GM21723 (cell line): ENCODE measurements around the gene SESN1.
"Not testable (repeated sequence)": the region's sequence is repeated elsewhere in the genome, so short reads cannot be mapped to it uniquely, and the experiment has no call there.

Experiments used
- ATAC-seq: cut with Tn5 transposase; IDR thresholded peaks from one replicate; pipeline ENCODE4 v1.9.1; 2021; ENCODE audit warnings: mild to moderate bottlenecking, moderate library complexity; ENCODE audit not compliant: unreplicated experiment

The SESN1 gene

DNA sequence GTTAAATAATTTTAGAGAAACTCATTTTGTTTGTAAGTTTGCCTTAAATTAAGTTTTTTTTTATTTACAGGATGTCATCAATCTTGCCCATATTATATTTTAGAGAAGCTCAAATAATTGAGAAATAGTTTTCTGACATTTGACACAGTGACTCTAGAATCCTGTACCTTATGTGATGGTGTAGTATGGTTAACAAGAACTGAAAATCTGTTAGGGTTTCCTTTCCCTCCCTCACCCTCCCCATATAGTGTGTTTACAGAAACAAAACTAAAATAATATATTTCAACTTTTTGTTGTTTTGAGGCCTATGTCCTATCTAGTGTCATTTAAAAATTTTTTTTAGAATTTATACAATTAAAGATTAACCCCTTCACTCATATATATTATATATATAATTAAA, 91.8 kb downstream of the SESN1 start:
- ATAC-seq, result no peak

DNA sequence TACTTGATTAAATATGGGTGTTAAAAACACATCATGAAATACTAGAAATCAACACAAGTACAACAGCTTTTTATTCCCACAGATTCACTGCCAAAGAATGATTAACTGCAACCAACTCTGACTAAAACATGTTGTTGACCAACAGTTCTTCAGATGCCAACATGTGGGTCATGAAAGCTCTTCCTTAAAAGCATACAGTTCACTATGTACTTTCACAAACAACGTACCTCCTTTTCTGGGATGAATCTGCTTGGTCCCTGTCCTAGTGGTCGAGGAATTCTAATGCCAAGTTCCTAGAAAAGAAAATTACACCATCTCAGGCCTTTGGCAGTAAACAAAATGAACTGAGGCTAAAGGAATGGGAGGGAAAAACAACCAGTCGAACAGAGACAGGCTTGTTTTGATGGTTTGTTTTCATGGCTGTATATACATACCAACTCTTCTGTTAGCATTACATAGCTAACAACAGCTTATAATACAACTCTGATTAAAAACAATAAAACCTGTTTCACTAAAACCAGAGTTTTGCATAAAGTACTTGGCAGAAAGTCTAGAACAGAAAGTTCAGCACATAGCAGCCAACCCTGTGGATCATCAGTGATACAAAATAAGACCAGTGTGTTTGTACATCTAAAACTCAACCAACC, 92.5 kb downstream of the SESN1 start:
- ATAC-seq, result no peak

DNA sequence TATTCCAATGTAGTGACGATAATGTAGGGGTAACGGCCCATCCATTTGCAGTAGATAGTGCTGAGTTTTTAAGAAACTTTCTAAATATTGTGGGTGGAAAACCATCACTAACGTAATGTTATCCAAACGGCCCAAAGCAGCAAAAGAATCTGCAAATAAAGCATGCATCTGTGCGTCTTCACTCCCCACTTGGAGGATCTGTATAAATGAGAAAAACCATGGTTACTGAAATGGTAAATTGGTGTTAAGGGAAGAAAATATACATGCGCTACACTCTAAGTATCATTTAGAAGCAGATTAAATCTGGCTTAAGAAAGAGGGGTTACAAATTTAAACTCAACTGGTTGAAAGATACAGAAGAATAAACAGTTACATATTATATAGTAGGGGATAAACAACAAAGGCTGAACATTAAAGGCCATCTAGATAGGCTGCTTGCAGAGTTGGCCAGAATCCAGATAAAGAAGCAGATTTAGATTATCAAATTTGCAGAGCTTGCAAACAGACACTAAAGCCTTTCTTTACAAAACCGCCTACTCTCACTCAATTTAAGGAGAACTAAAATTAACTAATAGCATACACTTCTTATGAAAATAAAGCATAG, 93.3 kb downstream of the SESN1 start:
- ATAC-seq, result no peak

DNA sequence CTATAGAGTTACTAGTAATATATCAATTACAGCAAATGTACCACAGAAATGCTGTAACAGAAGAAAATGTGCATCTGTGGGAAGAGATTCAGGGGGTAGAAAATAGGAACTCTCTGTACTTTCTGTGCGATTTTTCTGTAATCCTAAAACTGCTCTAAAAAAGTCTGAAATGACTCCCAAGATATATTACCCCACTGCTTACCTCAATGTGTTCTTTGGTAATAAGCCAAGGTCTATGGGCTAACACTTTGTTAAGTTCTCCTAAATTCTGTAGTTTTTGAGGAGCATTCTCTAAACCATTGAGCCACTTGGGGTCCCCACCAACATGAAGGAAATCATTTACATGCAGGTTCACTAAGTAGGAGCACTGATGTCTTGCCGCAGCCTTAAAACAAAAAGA, 94.4 kb downstream of the SESN1 start:
- ATAC-seq, result no peak

DNA sequence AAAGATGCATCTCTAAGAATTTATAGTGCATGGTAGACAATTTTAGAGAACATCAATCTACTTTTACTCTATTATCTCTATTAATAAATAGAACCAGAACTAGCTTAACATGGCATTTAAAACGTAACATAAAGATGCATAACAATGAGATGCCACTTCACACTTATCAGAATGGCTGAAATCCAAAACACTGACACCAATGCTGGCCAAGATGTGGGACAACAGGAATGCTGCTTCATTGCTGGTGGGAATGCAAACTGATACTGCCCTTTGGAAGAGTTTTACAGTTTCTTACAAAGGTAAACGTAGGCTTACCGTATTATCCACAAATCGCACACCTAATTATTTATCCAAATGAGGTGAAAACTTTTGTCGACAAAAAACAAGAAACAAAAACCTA, 95.2 kb downstream of the SESN1 start:
- ATAC-seq, result no peak

DNA sequence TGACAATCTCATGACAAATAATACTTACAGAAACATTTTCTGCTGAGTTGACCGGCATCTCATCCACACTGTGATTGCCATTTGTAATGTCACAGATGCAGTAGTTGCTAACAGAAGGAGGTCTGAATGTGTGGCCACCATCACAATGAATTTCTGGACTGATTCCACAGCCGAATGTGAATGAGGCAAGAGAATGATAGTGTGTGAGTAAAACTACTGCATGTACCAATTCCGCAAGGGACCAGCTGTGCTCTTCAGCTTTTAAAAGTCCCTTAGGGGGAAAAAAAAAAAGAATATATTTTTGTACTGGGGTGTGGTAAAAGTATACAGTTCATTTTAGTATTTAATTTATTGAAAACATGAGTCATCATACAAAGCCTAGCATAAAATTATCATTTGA, 96.2 kb downstream of the SESN1 start:
- ATAC-seq, result no peak

DNA sequence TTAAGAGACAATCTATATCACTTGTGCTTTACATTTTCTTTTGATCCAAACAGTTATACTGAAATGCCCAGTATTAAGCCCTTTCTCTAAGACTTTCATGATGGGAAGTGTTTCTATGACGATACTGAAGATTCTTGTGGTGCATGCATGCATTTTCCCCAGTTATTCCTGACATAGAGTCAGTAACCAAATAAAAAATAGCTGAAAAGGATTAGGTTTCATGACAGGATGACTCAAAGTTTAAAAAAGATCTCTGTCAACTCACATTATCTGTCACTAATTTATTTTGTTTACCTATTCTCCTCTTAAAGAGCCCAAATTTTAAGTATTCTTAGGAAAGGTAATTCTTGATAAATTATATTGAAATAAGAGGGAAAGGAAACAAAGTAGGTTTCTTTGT, 98.4 kb downstream of the SESN1 start:
- no peak for ATAC-seq

DNA sequence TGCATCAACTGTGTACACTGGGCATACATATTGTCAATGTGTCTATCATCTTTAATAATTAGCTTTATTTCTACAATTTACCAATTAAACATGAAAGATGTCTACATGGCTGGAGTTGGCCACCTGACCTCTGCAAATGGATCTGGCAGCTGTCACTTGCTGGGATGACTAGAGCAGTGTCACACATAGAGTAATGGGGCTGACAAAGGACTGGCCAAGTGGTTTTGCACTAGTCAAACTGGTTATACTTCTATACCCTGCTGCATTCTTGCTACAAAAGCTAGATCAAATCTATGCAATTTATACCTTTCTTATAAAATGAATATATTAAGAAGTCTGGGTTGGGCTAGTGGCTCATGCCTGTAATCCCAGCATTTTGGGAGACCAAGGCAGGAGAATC, 99.3 kb downstream of the SESN1 start:
- ATAC-seq, result no peak

DNA sequence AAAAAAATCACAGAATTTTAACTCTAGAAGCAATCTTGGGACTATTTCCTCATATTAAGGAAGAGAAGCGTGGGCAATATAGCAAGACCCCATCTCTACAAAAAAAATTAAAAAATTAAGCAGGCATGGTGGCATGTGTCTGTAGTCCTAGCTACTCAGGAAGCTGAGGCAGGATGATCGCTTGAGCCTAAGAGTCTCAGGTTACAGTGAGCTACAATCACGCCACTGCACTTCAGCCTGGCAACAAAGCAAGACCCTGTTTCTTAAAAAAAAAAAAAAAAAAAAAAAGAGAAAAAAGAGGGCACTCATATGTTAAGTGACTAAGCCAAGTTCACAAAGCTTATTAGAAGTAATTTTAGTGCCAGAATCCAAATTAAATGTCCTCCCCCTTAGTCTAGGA, 100.8 kb downstream of the SESN1 start:
- ATAC-seq, result no peak

DNA sequence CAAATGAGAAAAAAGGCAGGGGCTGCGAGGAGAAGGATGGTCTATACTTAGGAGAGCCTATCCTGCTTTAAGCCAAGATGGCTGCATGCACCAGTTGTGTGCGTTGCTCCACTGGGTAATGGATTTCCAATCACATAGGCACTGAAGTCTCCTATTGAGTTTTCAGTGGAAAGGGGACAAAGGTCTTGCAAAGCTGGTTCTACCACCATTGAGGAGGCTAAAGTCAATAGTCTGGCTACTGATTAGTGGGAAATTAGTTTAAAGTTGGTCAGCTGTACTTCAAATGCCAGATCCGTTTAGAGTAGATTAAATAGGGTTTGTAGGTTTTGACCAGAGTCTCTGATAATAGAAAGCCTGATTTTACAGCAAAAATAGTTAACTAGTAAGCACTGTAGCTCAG, 104.9 kb downstream of the SESN1 start:
- no peak for ATAC-seq

DNA sequence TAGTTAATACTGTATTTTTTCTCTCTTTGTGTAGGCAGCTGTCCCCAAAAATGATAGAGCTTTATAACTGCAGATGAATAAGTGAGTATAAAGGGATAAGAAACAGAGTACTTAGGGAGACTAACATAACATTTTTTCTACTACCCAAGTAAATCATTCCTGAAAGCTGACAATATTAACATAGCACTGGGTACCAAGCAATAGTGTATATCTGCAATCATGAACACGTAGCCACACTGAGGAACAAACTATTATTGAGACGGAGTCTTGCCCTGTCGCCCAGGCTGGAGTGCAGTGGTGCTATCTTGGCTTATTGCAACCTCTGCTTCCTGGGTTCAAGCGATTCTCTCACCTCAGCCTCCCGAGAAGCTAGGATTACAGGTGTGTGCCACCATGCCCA, 105.9 kb downstream of the SESN1 start:
- ATAC-seq, result no peak

DNA sequence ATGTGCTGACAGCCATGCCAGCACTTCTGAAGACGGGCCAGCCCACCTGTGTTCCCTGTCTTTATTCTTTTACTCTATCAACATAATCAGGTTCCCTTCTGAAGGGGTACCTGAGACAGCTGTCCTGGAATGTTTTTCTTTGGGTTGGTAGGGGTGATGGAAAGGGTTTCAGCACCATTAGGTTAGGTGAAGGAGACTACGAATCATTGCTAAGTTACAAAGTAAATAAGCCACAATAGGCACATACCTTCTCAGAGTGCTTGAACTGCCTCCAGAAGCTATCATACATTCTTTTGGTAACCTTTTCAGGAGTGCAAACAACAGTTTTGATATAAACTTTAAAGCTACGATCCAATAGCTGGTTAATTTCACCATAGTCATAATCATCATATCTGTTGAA, 106.3 kb downstream of the SESN1 start:
- ATAC-seq, result no peak

DNA sequence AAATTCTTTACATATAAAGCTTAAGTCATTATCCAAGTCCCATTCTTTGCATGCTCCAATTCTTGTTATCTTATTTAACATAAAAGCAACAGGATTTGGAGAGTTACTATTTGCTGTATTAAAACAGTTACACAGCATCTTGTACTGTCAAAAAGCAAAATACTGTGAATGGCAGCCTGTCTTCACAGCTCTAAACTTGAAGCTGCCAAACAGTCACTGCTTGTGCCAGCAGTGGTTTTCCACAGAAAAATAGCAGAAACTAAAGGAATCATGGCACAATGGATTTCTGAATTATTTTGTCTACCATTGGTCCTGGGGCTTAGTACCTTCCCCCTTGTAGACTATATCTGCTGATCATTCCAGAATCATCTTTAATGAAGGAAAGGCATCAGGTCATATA, 107.5 kb downstream of the SESN1 start:
- no peak for ATAC-seq

DNA sequence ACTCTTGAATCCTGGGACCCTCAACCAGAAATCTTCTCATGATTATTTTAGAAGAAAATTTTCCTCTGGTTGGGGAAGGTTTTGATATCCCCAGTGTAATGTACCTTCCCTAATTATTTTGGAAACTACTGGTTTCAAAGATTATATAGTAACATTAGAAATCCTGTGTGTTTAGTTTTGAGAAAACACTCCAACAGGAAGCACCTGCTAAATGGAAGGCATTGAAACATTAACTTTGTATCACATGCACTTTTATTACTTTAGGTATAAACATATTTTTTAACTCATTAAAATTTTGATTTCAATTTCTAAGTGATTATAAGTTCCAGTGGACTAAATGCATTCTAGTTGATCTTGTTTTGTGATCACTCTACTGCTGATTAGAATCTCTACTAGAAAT, 109.3 kb downstream of the SESN1 start:
- ATAC-seq, result no peak

DNA sequence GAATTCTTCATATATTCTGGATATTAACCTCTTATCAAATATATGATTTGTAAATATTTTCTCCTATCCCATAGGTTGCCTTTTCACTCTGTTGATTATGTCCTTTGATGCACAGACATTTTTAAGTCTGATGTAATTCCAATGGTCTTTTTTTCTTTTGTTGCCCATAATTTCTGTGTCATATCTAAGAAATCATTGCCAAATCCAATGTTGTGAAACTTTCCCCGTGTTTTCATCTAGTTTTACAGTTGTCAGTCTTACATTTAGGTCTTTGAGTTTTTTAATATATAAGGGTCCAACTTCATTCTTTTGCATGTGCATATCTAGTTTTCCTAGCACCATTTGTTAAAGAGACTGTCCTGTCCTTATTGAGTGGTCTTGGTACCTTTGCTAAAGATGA, 111.5 kb downstream of the SESN1 start:
- no peak for ATAC-seq

DNA sequence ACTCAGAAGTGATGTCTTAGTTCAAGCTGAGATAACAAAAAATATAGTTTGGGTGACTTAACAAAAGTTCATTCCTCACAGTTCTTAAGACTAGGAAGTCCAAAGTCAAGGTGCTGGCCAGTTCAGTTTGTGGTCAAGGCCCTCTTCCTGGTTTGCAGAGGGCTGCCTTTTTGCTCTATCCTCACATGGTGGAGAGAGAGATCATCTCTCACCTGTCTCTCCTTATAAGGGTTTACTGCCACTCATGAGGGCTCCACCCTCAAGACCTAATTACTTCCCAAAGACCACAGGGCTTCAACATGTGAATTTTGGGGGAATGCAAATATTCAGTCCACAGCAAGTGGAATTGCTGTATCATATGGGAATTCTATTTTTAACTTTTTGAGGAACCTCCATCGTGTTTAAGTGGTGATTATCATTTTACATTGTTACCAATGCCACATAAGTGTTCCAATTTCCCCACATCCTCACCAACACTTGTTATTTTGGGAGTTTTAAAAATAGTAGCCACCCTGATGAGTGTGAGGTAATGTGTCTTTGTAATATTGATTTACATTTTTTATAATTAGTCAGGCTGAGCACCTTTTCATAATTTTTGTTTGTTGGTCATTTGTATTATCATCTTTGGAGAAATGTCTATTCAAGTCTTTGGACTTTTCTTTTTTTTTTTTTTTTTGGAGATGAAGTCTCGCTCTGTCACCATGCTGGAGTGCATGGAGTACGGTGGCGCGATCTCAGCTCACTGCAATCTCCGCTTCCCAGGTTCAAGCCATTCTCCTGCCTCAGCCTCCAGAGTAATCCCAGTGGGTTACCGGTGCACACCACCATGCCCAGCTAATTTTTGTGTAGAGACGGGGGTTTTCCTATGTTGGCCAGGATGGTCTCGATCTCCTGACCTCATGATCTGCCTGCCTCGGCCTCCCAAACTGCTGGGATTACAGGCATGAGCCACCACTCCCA, 112.2 kb downstream of the SESN1 start:
- no peak for ATAC-seq

DNA sequence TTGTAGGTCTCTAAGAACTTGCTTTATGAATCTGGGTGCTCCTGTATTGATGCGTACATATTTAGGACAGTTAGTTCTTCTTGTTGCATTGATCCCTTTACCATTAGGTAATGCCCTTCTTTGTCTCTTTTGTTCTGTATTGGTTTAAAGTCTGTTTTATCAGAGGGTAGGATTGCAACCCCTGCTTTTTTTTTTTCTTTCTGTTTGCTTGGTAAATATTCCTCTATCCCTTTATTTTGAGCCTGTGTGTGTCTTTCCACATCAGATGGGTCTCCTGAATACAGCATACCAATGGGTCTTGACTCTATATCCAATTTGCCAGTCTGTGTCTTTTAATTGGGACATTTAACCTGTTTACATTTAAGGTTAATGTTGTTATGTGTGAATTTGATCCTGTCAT, 116.0 kb downstream of the SESN1 start:
- ATAC-seq, result not testable (repeated sequence)

DNA sequence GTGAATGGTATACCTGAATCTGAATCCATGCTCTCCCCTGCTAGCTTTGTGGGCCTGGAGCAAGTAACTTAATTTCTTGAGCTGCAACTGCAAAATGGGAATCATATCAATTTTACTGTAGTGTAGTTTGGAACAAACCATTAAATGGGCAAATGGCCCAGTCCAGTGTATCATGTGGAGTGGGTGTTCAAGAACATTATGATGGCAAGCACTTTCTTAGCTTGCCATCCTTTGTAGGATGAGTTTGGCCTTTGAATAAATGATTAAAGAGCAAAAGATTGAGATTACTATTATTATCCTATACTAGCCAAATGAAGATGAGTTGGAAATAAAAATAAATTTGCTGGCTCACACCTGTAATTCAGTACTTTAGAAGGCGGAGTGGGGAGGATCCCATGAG, 120.4 kb downstream of the SESN1 start:
- ATAC-seq, result no peak

DNA sequence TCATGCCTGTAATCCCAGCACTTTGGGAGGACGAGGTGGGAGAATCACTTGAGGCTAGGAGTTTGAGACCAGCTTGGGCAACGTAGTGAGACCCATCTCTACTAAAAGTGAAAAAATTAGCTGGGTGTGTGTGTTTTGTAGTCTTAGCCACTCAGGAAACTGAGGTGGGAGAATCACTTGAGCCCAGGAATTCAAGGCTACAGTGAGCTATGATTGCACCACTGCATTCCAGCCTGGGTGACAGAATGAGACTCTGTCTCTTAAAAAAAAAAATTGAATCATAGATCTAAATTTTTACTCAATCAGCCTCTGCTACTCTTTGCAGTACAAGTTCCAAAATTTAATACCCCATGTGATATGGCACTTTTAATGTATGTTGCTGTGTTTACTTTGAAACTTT, 124.9 kb downstream of the SESN1 start:
- ATAC-seq, result no peak

DNA sequence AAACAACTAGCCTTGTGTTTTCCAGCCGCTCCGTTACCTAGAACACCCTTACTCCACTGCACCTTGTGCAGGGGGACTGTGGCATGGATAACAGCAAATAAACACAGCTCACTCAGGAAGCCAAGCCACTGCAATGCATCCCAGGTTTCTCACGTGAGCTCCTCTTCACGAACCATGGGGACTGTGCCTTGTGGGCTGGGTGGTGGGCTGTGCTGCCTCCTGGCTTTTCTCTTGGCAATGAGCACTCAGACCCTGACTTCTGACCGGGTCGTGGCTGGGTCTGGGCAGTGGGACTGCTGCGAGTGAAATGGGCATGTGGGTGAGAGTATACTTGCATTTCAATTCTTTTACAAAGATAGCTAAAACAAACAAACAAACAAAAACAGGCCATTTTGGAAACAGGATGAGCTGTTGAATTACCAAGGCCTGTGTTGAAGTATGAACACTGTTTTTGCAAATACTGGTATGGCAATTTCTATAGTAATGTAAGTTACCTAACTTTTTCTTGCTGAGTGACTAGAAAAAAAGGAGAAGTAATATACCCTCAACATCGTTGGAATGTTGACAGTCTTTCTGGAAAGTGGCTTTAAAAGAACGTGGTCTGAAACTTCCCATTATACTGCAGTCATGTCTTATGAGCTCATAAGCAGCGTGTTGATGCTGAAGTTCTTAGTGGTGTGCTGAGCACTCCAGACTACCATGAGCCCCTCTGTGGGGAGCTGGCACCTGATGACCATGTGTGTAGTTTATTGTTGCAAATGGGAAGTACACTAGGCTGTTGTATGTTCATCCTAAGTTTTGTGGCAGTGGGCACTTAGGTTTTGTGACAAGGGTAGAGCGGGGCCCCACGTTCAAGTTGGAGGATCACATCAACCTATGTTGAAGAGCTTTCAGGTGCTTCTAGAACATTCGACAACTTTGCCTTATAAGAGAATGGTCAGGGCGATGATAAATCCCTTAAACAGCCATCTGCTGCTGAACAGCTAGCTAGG, 126.0 kb downstream of the SESN1 start:
- ATAC-seq, result no peak
